Common myeloid progenitor, CD34-positive (primary cell): ENCODE results near the gene VTI1B.
A peak's percentile ranks its signal among the peaks of the same experiment; 100 is the strongest.
"Not testable (repeated sequence)": the region's sequence is repeated elsewhere in the genome, so short reads cannot be mapped to it uniquely, and the experiment has no call there.

Experiments used
- CTCF ChIA-PET: fragments of 350-600 bp; sonication (Branson Sonifier 250); formaldehyde crosslinking; loops from one replicate; lab custom pipeline; 2021; ENCODE audit warnings: antibody characterized with exemption; lab: Charles Lee
- POLR2A ChIA-PET: fragments of 350-600 bp; sonication (Branson Sonifier 250); formaldehyde crosslinking; loops from one replicate; lab custom pipeline; 2021; ENCODE audit warnings: antibody characterized with exemption; lab: Charles Lee
- DNase-seq, 3 donors: peaks; one replicate each; pipeline versions ENCODE4 v3.0.0 to v3.0.0-alpha.2; 2013
- H3K27ac ChIP-seq, 2 experiments: 1 replicate in 1 of 2; 2 replicates in 1 of 2; pipeline ENCODE4 v1.7.0; 2013; ENCODE audit warnings: inconsistent platforms in 2 of 2, low read length in 2 of 2, mild to moderate bottlenecking in 2 of 2, low read depth in 1 of 2, moderate library complexity in 1 of 2; ENCODE audit not compliant: severe bottlenecking in 2 of 2, insufficient read depth in 1 of 2, poor library complexity in 1 of 2
- H3K27me3 ChIP-seq, 5 experiments: replicated peaks in 2 of 5; 1 replicate in 3 of 5; 2 replicates in 2 of 5; pipeline versions ENCODE4 v1.6.1 to v1.7.0; 2013; ENCODE audit warnings: low read length in 4 of 5, mild to moderate bottlenecking in 2 of 5, moderate library complexity in 2 of 5, inconsistent platforms in 1 of 5; ENCODE audit not compliant: insufficient read depth in 5 of 5, control insufficient read depth in 4 of 5
- H3K36me3 ChIP-seq, 4 experiments: 1 replicate in 2 of 4; 2 replicates in 2 of 4; pipeline versions ENCODE4 v1.6.1 to v1.7.0; 2013; ENCODE audit warnings: low read length in 3 of 4, control low read depth in 1 of 4, mild to moderate bottlenecking in 1 of 4; ENCODE audit not compliant: control insufficient read depth in 4 of 4, insufficient read depth in 4 of 4
- H3K4me1 ChIP-seq, 4 experiments: 1 replicate in 3 of 4; 2 replicates in 1 of 4; pipeline versions ENCODE4 v1.6.1 to v1.7.1; 2013; ENCODE audit warnings: low read length in 3 of 4, mild to moderate bottlenecking in 3 of 4, control low read depth in 1 of 4, inconsistent platforms in 1 of 4, moderate library complexity in 1 of 4; ENCODE audit not compliant: control insufficient read depth in 4 of 4, insufficient read depth in 4 of 4; ENCODE audit errors: control extremely low read depth in 1 of 4
- H3K4me3 ChIP-seq, 7 experiments: 1 replicate in 4 of 7; 2 replicates in 3 of 7; pipeline versions ENCODE4 v1.5.1 to v1.7.0; 2013; ENCODE audit warnings: mild to moderate bottlenecking in 7 of 7, low read length in 6 of 7, moderate library complexity in 6 of 7, inconsistent platforms in 2 of 7, low read depth in 2 of 7, control low read depth in 1 of 7; ENCODE audit not compliant: insufficient read depth in 4 of 7, control insufficient read depth in 1 of 7; ENCODE audit errors: extremely low read depth in 1 of 7
- H3K9me3 ChIP-seq, 5 experiments: 1 replicate in 4 of 5; 2 replicates in 1 of 5; pipeline versions ENCODE4 v1.6.1 to v1.7.1; 2013; ENCODE audit warnings: low read length in 4 of 5, mild to moderate bottlenecking in 2 of 5, inconsistent platforms in 1 of 5, low read depth in 1 of 5, moderate library complexity in 1 of 5; ENCODE audit not compliant: control insufficient read depth in 4 of 5, insufficient read depth in 2 of 5; ENCODE audit errors: control extremely low read depth in 1 of 5
- WGBS: methylation state at CpG from one replicate; pipeline ENCODE4 v1.1.5; 2013; ENCODE audit not compliant: insufficient coverage; 5-methylcytosine and 5-hydroxymethylcytosine counted together

VTI1B gene

DNA sequence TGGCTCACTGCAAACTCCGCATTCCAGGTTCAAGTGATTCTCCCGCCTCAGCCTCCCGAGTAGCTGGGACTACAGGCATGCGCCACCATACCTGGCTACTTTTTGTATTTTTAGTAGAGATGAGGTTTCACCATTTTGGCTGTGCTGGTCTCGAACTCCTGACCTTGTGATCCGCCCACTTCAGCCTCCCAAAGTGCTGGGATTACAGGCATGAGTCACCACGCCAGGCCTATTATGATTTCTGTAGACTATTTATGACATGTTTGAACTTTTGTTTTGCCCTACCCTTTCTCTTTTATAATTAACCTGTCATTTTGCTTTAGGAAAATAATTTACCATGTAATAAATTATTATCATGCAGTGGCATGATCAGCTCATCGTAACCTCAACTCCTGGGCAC, 27.1 kb upstream of the VTI1B start, which contains the start of gene RDH12:
Gene RDH12 (plus strand): TSS at position 395 of the 400 bp plus-strand sequence. CDS start 20,757 bp downstream, outside the sequence.
- H3K27me3 ChIP-seq, result not testable (repeated sequence)

DNA sequence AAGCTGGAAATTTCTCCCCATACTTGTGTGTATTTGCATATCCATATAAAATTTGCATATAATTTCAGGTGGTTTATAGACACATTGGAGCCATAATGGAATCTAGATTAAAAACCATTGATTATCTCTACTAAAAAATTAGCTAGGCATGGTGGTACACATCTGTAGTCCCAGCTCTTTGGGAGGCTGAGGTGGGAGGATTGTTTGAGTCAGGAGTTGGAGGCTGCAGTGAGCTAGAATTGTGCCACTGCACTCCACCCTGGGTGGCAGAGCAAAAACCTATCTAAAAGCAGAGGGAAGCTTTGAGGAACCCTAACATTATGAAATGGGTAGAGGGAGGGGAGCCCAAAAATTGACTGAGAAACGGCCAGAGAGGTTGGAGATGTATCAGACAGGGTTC, 23.7 kb upstream of the VTI1B start:
- H3K4me1 ChIP-seq, result peaks cover 0 to 11% (median 11%) of the 10 kb centered on the region in 4 experiments
- no peaks in the 10 kb centered on the region for H3K27me3 ChIP-seq
- POLR2A ChIA-PET, result no interaction called here
- whole genome bisulfite sequencing, result no CpG with 5 or more reads among the region's 1 CpG
- DNase-seq, result no peak
- CTCF ChIA-PET, result interaction anchor here (0.8 to 11.8 kb wide), 4 partner anchors 29 to 114 kb away, joined by 4 to 221 read pairs (median 4); partner anchors contain the start of gene PIGH
- peaks cover 0 to 2% (median 0%) of the 10 kb centered on the region in 4 experiments for H3K36me3 ChIP-seq
- H3K27ac ChIP-seq, result no peak overlapping the region
- H3K9me3 ChIP-seq, result no peaks in the 10 kb centered on the region
- H3K4me3 ChIP-seq, result no peak overlapping the region

More for the DNA sequence above, 27.1 kb upstream of the VTI1B start, which contains the start of gene RDH12:
- H3K9me3 ChIP-seq, H3K4me1 ChIP-seq, H3K27ac ChIP-seq, DNase-seq, H3K4me3 ChIP-seq, POLR2A ChIA-PET, H3K36me3 ChIP-seq: not testable (repeated sequence)
- CTCF ChIA-PET, result interaction anchor here (1.1 to 11.8 kb wide), 6 partner anchors 28 to 117 kb away, joined by 3 to 221 read pairs (median 12); partner anchors contain the start of gene ARG2
- 91% methylated on average over 4 of the region's 8 CpGs for WGBS

DNA sequence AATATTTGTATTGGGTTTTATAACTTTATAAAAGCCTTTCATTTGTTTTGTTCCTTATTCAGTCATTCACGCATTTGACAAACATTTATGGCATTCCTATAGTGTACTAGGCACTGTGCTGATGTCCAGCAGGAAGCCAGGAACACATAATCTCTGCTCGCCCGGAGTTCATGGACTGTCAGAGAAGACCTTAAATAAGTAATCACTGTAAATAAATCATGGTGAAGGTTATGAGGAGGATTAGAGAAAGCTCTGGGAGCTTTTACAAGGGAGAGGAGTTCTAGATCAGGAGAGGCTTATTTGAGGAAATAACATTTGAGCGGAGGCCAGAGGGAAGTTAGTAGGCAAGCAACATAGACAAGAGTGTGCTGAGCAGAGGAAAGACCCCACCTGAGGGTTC, 22.6 kb upstream of the VTI1B start:
- H3K9me3 ChIP-seq, result no peaks in the 10 kb centered on the region
- H3K27ac ChIP-seq, result no peak overlapping the region
- POLR2A ChIA-PET, result no interaction called here
- no peak for DNase-seq
- no peak overlapping the region for H3K4me3 ChIP-seq
- CTCF ChIA-PET, result interaction anchor here (1.4 to 11.8 kb wide), 2 partner anchors 28 to 113 kb away, joined by 5 to 221 read pairs; no protein-coding TSS in a partner anchor
- no peaks in the 10 kb centered on the region for H3K27me3 ChIP-seq
- H3K36me3 ChIP-seq, result peaks cover 0 to 14% (median 4%) of the 10 kb centered on the region in 4 experiments
- WGBS, result 90% methylated on average over 1 of the region's 4 CpGs
- H3K4me1 ChIP-seq, result peaks cover 0 to 11% (median 11%) of the 10 kb centered on the region in 4 experiments

DNA sequence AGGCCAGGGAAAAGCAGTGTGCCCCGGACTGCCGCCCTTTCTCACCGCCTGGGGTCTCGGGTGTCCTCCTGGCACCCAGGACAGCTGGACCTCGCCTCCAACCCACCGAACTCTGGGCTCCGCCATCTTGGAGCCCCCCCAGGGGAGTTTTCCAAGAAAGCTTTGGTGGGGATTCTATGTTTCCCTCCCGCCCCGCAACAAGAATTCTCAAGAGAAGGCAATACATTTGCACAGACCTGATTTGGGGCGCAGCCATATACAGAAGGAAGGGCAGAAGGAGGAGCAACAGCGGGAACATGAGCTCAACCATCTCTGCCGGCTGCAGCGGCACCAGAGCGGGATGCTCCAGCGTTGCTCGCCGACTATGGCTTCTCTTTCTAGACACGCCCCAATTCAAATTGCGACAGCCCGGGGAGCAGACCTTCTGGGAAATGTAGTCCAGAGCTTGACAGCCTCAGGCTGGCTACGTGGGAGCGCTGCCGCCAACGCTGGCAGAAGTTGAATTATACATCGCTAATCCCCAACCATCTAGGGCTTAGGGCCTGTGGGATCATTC, 21.0 kb upstream of the VTI1B start, which contains the start of gene RDH11:
Gene RDH11 (minus strand): TSS at position 371 of the 556 bp plus-strand sequence. CDS start 61 bp downstream, at position 310.
- Histone ChIP-seq H3K4me1 (peaks cover 0 to 11% (median 11%) of the 10 kb centered on the region in 4 experiments), H3K36me3 (peaks cover 3 to 29% (median 15%) of the 10 kb centered on the region in 4 experiments), H3K4me3 (peak within 1 kb of the TSS; percentile 62 to 99 (median 91)), H3K27ac (peak within 1 kb of the TSS; percentile 74 to 89), H3K27me3 (no peaks in the 10 kb centered on the region), H3K9me3 (no peaks in the 10 kb centered on the region)
- ChIA-PET POLR2A (interaction anchor here (1.4 kb wide), 1 partner anchor 22 kb away, joined by 8 read pairs; no protein-coding TSS in a partner anchor), CTCF (interaction anchor here (0.9 to 1.6 kb wide), 9 partner anchors 9 to 114 kb away, joined by 3 to 6 read pairs (median 3); no protein-coding TSS in a partner anchor)
- DNase-seq, result peak; percentile 90 to 94 (median 93)
- 0% methylated on average over 16 of the region's 25 CpGs for WGBS

DNA sequence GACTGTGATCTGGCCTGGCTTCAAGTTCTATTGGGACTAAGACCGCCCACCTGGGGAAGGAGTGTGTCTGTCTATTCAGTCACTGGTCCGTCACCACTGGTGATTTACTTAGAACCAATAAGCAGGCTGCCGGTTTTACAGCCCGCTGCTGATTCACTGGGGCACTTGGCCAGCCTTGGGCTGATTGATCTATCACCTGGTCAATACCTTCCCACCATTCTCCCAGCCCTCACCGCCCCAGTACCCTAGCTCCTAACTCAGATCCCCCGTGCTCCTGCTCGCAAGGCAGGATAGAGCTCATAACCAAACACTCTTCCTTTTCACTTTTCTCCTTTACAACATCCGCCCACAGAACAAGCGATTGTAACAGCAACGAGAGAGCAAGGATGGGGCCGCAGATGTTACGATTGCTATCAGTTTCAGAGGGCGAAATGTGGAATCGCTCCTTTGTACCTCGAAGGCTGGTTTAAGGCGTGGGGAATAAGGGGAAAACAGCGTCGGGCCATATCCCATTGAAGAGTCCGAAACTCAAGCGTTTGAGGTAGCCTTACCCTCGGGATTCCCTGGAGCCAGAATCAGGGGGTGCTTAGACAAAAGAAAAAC, 20.5 kb upstream of the VTI1B start:
- DNase-seq, result peak; percentile 78 to 91 (median 86)
- peaks cover 3 to 35% (median 21%) of the 10 kb centered on the region in 4 experiments for H3K36me3 ChIP-seq
- no peaks in the 10 kb centered on the region for H3K27me3 ChIP-seq
- 0% methylated on average over 16 of the region's 21 CpGs for WGBS
- H3K4me1 ChIP-seq, result peaks cover 0 to 11% (median 11%) of the 10 kb centered on the region in 4 experiments
- no peaks in the 10 kb centered on the region for H3K9me3 ChIP-seq
- CTCF ChIA-PET, result interaction anchor here (0.6 to 2.6 kb wide), 12 partner anchors 9 to 113 kb away, joined by 3 to 6 read pairs (median 3); partner anchors contain the start of gene VTI1B
- POLR2A ChIA-PET, result interaction anchor here (1.4 kb wide), 1 partner anchor 21 kb away, joined by 8 read pairs; no protein-coding TSS in a partner anchor
- peak overlapping the region; percentile 74 to 89 for H3K27ac ChIP-seq
- peak overlapping the region; percentile 62 to 99 (median 91) for H3K4me3 ChIP-seq

DNA sequence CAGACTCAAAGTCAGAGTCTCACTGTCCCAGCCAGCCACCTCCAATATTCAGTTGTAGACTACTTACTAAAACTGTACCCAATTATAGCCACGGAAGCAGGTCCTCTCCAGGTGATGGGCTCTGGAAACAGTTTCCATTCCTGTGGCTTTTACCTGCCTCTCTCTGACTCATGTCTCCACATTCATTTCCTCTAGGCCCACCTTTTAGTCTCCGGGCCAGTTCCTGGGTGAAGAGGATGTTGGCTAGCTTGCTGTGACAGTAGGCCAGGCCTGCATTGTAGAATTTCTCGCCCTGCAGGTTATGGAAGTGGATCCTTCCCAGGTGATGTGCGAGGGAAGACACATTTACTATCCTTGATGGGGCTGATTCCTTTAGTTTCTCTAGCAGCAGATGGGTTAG, 15.6 kb upstream of the VTI1B start:
- H3K36me3 ChIP-seq, result peaks cover 6 to 73% (median 51%) of the 10 kb centered on the region in 4 experiments
- CTCF ChIA-PET, result no interaction called here
- no peaks in the 10 kb centered on the region for H3K27me3 ChIP-seq
- peaks cover 0 to 10% (median 10%) of the 10 kb centered on the region in 4 experiments for H3K4me1 ChIP-seq
- no peaks in the 10 kb centered on the region for H3K9me3 ChIP-seq
- POLR2A ChIA-PET, result no interaction called here
- WGBS, result 100% methylated on average over 3 of the region's 4 CpGs
- H3K4me3 ChIP-seq, result no peak overlapping the region
- no peak overlapping the region for H3K27ac ChIP-seq
- no peak for DNase-seq
